NCI-H1436 (cell line): ENCODE results near the gene OR2Y1.
"Not testable (repeated sequence)": the region's sequence is repeated elsewhere in the genome, so short reads cannot be mapped to it uniquely, and the experiment has no call there.

Experiments
- DNase-seq: peaks from one replicate; lab custom pipeline; 2025; lab: John Stamatoyannopoulos, UW

OR2Y1 gene

GRCh38 chr5:180739958-180740357 is at the start of gene OR2Y1:
Gene OR2Y1, minus strand, starts transcription at chr5:180740058. Its CDS starts 0 bp downstream, at chr5:180740058.
- no peak for DNase-seq

- not testable (repeated sequence) for DNase-seq
Measured at GRCh38 chr5:180788651-180789410, 49.0 kb upstream of the OR2Y1 start.

- no peak for DNase-seq
Measured at GRCh38 chr5:180787711-180788431, 48.0 kb upstream of the OR2Y1 start.

- DNase-seq: no peak
Measured at GRCh38 chr5:180786531-180787398, 46.9 kb upstream of the OR2Y1 start.

GRCh38 chr5:180785794-180786221 is 46.0 kb upstream of the OR2Y1 start:
- DNase-seq: no peak

GRCh38 chr5:180785121-180785781 is 45.4 kb upstream of the OR2Y1 start:
- no peak for DNase-seq

- peak; percentile 2 for DNase-seq
Measured at GRCh38 chr5:180784497-180785097, 44.7 kb upstream of the OR2Y1 start.

- DNase-seq: no peak
Measured at GRCh38 chr5:180783340-180784052, 43.6 kb upstream of the OR2Y1 start.

- DNase-seq: no peak
Measured at GRCh38 chr5:180782748-180783147, 42.9 kb upstream of the OR2Y1 start.

- not testable (repeated sequence) for DNase-seq
Measured at GRCh38 chr5:180781900-180782326, 42.1 kb upstream of the OR2Y1 start.

- DNase-seq: no peak
Measured at GRCh38 chr5:180779985-180780610, 40.2 kb upstream of the OR2Y1 start.

GRCh38 chr5:180777475-180777874 is 37.6 kb upstream of the OR2Y1 start:
- no peak for DNase-seq

- no peak for DNase-seq
Measured at GRCh38 chr5:180776376-180776775, 36.5 kb upstream of the OR2Y1 start.

- no peak for DNase-seq
Measured at GRCh38 chr5:180775624-180776023, 35.8 kb upstream of the OR2Y1 start.

GRCh38 chr5:180771839-180772238 is 32.0 kb upstream of the OR2Y1 start:
- no peak for DNase-seq

GRCh38 chr5:180769821-180770220 is 30.0 kb upstream of the OR2Y1 start:
- no peak for DNase-seq

- DNase-seq: no peak
Measured at GRCh38 chr5:180755601-180756000, 15.7 kb upstream of the OR2Y1 start.

GRCh38 chr5:180744253-180744652 is 4.4 kb upstream of the OR2Y1 start:
- no peak for DNase-seq

- no peak for DNase-seq
Measured at GRCh38 chr5:180742727-180743126, 2.9 kb upstream of the OR2Y1 start.

GRCh38 chr5:180740953-180741352 is 1.1 kb upstream of the OR2Y1 start:
- DNase-seq: not testable (repeated sequence)
